ENCODE measurements around the gene PHLDB3.

Gene PHLDB3

DNA sequence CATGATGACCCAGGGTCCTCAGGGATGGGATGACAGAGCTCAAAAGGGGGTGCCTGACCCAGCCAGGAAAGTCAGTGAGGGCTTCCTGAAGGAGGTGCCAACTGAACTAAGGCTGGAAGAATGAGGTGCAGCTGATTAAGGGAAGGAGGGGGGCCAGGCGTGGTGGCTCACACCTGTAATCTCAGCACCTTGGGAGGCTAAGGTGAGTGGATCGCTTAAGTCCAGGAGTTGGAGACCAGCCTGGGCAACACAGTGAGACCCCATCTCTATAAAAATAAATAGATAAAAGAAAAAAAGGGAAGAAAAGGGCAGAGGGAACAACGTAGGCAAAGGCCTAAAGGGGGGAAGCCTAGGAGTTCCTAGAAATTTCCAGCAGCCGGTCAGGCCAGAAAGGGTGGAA lies 30.1 kb downstream of the PHLDB3 start:
- TF ChIP-seq FOXK2 (IDR thresholded peaks at IDR 0.05) (no peak), SP1 (IDR thresholded peaks at IDR 0.05) (no peak), NFRKB (IDR thresholded peaks at IDR 0.05) (no peak), LEF1 (IDR thresholded peaks at IDR 0.05; ENCODE audit: borderline replicate concordance) (no peak), TARDBP (IDR thresholded peaks at IDR 0.05) (no peak), SUZ12 (IDR thresholded peaks at IDR 0.05) (no peak), ELF4 (IDR thresholded peaks at IDR 0.05) (no peak), HDGF (IDR thresholded peaks at IDR 0.05; ENCODE audit: borderline replicate concordance) (no peak), FOXA1 (IDR thresholded peaks at IDR 0.05) (no peak), L3MBTL2 (conservative IDR thresholded peaks at IDR 0.05) (no peak), BHLHE40 (IDR thresholded peaks at IDR 0.05; ENCODE audit: borderline replicate concordance) (no peak), ZNF384 (IDR thresholded peaks at IDR 0.05) (no peak), ARNT (IDR thresholded peaks at IDR 0.05) (no peak)
- TF ChIP-seq, protein P1, sequence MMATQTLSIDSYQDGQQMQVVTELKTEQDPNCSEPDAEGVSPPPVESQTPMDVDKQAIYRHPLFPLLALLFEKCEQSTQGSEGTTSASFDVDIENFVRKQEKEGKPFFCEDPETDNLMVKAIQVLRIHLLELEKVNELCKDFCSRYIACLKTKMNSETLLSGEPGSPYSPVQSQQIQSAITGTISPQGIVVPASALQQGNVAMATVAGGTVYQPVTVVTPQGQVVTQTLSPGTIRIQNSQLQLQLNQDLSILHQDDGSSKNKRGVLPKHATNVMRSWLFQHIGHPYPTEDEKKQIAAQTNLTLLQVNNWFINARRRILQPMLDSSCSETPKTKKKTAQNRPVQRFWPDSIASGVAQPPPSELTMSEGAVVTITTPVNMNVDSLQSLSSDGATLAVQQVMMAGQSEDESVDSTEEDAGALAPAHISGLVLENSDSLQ (IDR thresholded peaks at IDR 0.05) = no peak
- ChIA-PET CTCF (no interaction called here), POLR2A (interaction anchor here (1.2 kb wide), 1 partner anchor 11 kb away, joined by 3 read pairs; no protein-coding TSS in a partner anchor)
- DNase-seq (ENCODE audit: extremely low spot score) = no peak

DNA sequence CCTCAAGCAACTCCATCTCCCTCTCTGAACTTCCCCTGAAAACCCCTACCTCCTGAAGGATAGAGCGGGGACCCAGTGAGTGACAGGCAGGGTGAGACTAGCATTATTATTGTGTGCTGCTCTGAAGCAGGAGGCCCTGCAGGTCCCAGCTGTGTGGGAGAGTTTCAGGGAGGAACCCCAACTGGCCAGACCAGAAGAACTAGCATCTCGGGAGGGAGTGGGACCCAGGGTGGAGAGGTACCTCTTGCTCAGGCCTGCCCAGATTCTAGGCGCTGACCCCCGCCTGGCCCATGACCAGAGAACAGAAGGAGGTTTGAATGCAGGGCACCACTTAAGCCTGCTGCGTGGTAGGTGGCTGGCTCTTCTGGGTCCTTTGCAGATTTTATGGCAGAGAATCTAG lies 33.5 kb downstream of the PHLDB3 start:
- no peak for TF ChIP-seq ARNT (IDR thresholded peaks at IDR 0.05)
- TF ChIP-seq L3MBTL2 (conservative IDR thresholded peaks at IDR 0.05) = no peak
- TF ChIP-seq NFRKB (IDR thresholded peaks at IDR 0.05) = no peak
- ChIA-PET POLR2A (no interaction called here), CTCF (interaction anchor here (0.6 kb wide), 1 partner anchor 1087 kb away, joined by 5 read pairs; no protein-coding TSS in a partner anchor)
- DNase-seq (ENCODE audit: extremely low spot score) = no peak

DNA sequence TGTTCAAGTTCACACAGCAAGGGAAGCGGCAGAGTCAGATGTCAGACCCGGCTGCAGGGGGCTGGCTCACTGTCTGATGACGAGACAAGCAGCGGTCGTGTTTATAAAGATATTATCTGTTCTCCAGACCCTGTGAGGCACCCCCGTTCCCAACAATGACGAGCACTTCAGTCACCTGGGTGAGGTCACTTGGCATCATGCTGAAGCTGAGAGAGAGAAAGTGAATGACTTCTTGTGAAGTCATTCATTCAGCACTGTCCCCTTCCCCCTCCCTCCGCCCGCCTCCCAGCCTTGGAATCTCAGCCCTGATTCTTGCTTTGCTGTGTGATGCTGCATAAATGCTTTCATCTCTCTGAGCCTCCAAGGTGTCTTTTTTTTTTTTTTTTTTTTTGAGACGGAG lies 34.3 kb downstream of the PHLDB3 start:
- no peak for DNase-seq (ENCODE audit: extremely low spot score)
- POLR2A ChIA-PET = no interaction called here

DNA sequence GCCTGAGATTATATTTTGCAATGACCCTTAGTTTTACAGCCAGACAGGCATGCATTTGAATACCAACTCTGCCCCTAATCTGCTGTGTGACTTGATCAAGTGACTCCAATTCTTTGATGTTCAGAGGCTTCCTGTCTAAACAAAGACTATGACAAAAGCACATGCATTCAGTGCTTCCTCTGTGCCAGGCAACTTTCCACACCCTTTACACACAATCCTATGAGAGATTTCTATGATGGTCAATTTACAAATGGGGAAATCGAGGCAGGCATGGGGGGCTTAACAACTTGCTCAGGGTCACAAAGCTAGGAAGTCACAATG lies 35.4 kb downstream of the PHLDB3 start:
- TF ChIP-seq HDGF (IDR thresholded peaks at IDR 0.05; ENCODE audit: borderline replicate concordance) (no peak), ZNF384 (IDR thresholded peaks at IDR 0.05) (no peak), L3MBTL2 (conservative IDR thresholded peaks at IDR 0.05) (no peak), TARDBP (IDR thresholded peaks at IDR 0.05) (no peak), BHLHE40 (IDR thresholded peaks at IDR 0.05; ENCODE audit: borderline replicate concordance) (no peak), SUZ12 (IDR thresholded peaks at IDR 0.05) (no peak), FOXM1 (IDR thresholded peaks at IDR 0.05; ENCODE audit: borderline replicate concordance) (no peak), CTBP1 (IDR thresholded peaks at IDR 0.05; ENCODE audit: borderline replicate concordance) (no peak), FOXA1 (IDR thresholded peaks at IDR 0.05) (no peak), SP1 (IDR thresholded peaks at IDR 0.05) (no peak), ELF4 (IDR thresholded peaks at IDR 0.05) (no peak), LEF1 (IDR thresholded peaks at IDR 0.05; ENCODE audit: borderline replicate concordance) (no peak), FOXK2 (IDR thresholded peaks at IDR 0.05) (no peak)
- TF ChIP-seq, protein P1 (IDR thresholded peaks at IDR 0.05) = no peak
- POLR2A ChIA-PET = no interaction called here
- DNase-seq (ENCODE audit: extremely low spot score) = no peak
- CTCF ChIA-PET = no interaction called here

More for the DNA sequence above, 34.3 kb downstream of the PHLDB3 start:
- TF ChIP-seq CTBP1 (IDR thresholded peaks at IDR 0.05; ENCODE audit: borderline replicate concordance) (no peak), FOXK2 (IDR thresholded peaks at IDR 0.05) (no peak), BHLHE40 (IDR thresholded peaks at IDR 0.05; ENCODE audit: borderline replicate concordance) (no peak), ZNF384 (IDR thresholded peaks at IDR 0.05) (no peak), SUZ12 (IDR thresholded peaks at IDR 0.05) (no peak), FOXM1 (IDR thresholded peaks at IDR 0.05; ENCODE audit: borderline replicate concordance) (no peak), NFRKB (IDR thresholded peaks at IDR 0.05) (no peak), ELF4 (IDR thresholded peaks at IDR 0.05) (no peak), TARDBP (IDR thresholded peaks at IDR 0.05) (no peak), L3MBTL2 (conservative IDR thresholded peaks at IDR 0.05) (no peak), LEF1 (IDR thresholded peaks at IDR 0.05; ENCODE audit: borderline replicate concordance) (no peak), SP1 (IDR thresholded peaks at IDR 0.05) (no peak), FOXA1 (IDR thresholded peaks at IDR 0.05) (no peak), ARNT (IDR thresholded peaks at IDR 0.05) (no peak)
- TF ChIP-seq, protein P1 (IDR thresholded peaks at IDR 0.05) = no peak
- CTCF ChIA-PET = interaction anchor here (0.6 kb wide), 1 partner anchor 1086 kb away, joined by 5 read pairs; no protein-coding TSS in a partner anchor

DNA sequence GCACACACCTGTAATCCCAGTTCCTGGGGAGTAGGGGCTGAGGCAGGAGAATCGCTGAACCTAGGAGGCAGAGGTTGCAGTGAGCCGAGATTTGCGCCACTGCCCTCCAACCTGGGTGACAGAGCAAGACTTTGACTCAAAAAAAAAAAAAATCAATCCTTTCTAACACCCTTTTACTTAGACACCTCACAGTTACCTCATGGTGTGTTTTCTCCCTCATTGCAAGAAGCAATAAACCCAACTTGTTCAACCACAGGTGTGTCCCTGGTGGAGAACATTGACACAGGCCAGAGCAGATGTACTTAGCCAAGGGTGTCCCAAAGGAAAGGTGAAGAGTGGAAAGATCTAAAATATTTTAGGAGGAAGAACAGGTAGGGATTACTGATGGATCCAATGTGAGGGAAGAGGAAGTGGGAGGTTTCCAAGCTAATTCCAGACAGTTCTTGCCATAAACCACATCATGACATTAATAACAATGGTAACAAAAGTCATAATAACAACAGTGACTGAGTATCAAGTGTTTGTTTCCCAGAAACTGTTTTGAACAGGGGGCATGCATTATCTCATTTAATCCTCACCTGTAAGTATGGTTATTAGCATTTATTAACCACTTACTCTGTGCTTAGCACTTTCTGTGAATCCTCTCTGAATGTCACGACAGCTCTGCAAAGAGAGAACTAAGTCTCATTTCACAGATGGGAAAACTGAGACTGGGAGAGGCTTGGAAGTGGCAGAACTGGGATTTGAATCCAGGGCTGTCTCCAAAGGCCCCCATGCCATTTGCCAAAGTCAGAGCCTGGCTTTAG lies 36.0 kb downstream of the PHLDB3 start:
- CTCF ChIA-PET = no interaction called here
- TF ChIP-seq FOXA1 (IDR thresholded peaks at IDR 0.05) = no peak
- TF ChIP-seq LEF1 (IDR thresholded peaks at IDR 0.05; ENCODE audit: borderline replicate concordance) = no peak
- TF ChIP-seq SUZ12 (IDR thresholded peaks at IDR 0.05) = no peak
- TF ChIP-seq ZNF384 (IDR thresholded peaks at IDR 0.05) = no peak
- TF ChIP-seq ELF4 (IDR thresholded peaks at IDR 0.05) = no peak
- TF ChIP-seq CTBP1 (IDR thresholded peaks at IDR 0.05; ENCODE audit: borderline replicate concordance) = no peak
- TF ChIP-seq FOXK2 (IDR thresholded peaks at IDR 0.05) = no peak
- POLR2A ChIA-PET = no interaction called here
- no peak for DNase-seq (ENCODE audit: extremely low spot score)

DNA sequence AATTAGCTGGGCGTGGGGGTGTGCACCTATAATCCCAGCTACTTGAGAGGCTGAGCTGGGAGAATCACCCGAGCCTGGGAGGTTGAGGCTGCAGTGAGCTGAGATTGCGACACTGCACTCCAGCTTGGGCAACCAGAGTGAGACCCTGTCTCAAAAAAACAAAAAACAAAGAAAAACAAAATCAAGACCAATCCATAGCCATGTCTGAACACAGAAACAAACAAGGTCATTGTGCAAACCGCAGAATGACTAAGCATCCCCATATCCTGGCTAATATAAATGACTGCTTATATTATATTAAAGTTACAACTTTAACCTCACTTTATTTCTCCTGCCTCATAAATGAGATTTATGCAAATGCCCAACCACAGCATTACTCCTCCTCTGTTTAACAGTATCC lies 36.8 kb downstream of the PHLDB3 start:
- CTCF ChIA-PET = no interaction called here
- POLR2A ChIA-PET = no interaction called here
- DNase-seq (ENCODE audit: extremely low spot score) = no peak
- TF ChIP-seq BHLHE40 (IDR thresholded peaks at IDR 0.05; ENCODE audit: borderline replicate concordance) (no peak), FOXM1 (IDR thresholded peaks at IDR 0.05; ENCODE audit: borderline replicate concordance) (no peak), CTBP1 (IDR thresholded peaks at IDR 0.05; ENCODE audit: borderline replicate concordance) (no peak), SP1 (IDR thresholded peaks at IDR 0.05) (no peak), HDGF (IDR thresholded peaks at IDR 0.05; ENCODE audit: borderline replicate concordance) (no peak), NFRKB (IDR thresholded peaks at IDR 0.05) (no peak), ELF4 (IDR thresholded peaks at IDR 0.05) (no peak), ZNF384 (IDR thresholded peaks at IDR 0.05) (no peak), LEF1 (IDR thresholded peaks at IDR 0.05; ENCODE audit: borderline replicate concordance) (no peak), SUZ12 (IDR thresholded peaks at IDR 0.05) (no peak), FOXK2 (IDR thresholded peaks at IDR 0.05) (no peak)
- TF ChIP-seq, protein P1 (IDR thresholded peaks at IDR 0.05) = no peak
